ENCODE results near the gene BAIAP2L2. TPM values are rescaled to one million over a fixed set of nuclear protein-coding genes. Genes with fewer than 3 reads are reported as not detected.
"Not testable (repeated sequence)": the region's sequence is repeated elsewhere in the genome, so short reads cannot be mapped to it uniquely, and the experiment has no call there.

Gene BAIAP2L2
- total RNA-seq, 1 experiment from 2014 or later: 16.2 TPM

DNA sequence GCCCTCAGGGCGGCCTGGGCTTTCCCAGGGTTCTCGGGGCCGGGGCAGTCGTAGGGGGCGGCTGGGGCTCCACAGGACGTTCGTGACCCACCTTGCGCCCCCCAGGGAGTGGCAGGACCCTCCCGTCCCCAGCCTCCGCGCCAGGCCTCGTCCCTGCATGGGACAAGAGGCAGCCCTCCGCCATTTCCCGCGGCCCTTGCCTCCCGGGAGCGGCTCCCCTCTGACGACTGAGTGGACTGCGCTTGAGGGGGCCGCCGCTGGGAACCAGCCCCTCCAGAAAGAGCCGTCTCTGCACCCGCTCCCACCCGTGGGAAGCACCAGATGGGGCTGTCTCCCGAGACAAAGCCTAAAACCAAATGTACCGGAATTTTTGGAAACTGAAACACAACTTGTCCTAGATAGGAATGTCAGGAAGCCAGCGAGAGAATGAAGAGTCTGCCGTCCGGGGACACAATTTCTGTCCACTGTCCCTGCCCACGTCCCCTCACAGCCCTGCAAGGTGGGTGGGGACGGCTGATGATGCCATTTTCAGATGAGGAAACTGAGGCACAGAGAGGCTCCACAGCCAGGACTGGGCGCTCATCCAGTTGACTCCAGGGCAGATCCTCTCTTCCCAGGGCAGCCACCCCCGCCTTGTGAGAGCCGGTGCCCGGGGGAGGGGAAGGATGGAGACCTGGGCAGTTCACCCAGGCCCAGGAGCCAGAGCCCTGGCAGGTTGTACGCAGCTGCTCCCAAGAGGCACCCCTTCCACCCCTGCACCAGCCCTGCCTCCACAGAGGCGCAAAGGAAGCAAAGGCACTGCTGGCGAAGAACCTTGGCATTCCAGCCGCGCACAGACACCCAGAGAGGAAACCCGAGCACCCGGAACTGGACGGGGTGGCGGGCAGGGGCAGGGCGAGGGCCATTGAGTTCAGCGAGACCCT, 71.3 kb downstream of the BAIAP2L2 start:
- DNase-seq (ENCODE audit: low read depth): no peak

DNA sequence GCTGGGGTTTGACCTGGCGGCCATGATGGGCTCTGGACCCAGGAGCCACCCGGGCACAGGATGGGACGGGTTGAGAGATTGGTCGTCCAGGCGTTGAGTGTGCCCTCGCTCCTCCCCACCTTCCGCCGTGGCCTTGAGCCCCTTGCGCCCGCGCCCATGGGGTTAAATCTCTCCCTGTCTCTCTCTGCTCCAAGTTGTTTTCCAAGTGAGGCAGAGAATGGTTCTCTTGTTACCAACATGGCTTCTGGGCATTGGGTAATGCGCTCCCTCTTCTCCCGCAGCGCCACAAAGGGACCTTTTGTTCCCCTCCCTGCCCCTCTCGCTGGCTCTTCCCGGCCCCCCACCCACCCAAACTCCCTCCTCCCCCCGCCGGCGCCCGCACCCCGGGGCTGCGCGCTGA, 72.1 kb downstream of the BAIAP2L2 start:
- no peak for DNase-seq (ENCODE audit: low read depth)

DNA sequence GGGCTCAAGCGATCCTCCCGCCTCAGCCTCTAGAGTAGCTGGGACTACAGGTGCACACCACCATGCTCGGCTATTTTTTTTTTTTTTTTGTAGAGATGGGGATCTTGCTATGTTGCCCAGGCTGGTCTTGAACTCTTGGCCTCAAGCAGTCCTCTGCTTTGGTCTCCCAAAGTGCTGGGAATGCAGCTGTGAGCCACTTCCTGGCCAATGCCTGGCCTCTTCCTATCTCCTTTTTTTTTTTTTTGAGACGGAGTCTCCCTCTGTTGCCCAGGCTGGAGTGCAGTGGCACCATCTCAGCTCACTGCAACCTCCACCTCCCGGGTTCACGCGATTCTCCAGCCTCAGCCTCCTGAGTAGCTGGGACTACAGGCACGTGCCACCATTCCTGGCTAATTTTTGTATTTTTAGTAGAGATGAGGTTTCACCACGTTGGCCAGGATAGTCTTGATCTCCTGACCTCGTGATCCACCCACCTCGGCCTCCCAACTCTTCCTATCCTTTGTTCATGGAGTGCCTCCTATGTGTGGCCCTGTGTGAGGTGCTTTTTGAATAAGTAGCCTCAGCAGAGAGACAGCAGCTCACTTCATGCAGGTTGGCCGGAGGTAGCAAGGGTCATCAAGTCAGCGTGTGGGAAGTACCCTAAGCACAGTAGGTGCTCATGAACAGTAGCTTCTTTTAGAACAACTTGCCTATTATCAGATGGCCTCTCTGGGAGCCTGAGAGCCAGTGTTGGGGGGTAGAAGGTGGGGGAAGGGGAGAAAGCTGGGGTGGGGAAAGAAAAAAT, 72.9 kb downstream of the BAIAP2L2 start:
- DNase-seq (ENCODE audit: low read depth): not testable (repeated sequence)

DNA sequence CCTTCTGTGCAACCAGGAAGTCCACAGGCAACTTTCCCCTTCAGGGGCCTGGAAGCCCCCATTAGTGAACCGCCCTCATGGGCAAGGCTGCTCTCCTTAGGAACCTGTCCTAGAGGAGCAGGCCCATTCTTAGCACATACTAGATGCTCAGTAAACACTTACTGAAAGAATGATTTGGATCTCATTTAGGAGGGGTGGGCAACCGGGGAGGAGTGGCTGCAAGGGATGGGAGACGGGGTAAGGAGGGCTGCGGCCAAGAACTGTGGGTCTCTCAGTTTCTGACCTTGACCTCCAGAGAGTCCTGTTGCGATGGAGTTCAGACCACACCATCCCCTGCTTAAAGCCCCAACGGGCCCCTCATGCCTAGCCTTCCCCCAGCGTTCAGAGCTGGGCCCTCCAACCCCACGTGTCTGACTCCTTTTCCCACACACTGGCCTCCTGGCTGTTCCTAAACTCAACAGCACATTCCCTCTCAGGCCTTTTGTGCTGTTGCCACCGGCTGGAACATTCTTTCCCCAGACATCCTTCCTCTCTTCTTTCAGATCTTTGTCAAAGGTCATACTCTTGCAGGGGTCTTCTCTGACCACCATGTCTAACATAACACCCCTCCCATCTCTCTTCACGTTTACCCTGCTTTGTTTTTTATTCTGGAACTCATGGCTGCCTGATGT, 74.0 kb downstream of the BAIAP2L2 start:
- DNase-seq (ENCODE audit: low read depth): no peak

DNA sequence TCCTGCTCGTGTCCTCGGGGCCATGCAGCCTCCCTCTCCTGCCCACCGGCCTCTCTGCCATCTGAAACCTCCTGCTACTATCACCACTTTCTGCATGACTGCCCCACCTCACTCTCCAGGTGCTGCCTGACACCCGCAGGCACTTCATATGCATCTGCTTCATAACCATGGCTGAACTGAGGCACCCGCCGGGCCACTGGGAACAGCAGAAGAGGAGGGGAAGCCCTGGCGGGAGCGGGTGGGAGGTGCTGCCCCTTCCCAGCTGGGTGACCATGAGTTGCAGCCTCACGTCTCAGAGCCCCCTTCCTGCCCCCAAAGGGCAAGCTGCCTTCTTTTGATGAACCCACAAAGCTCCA, 75.0 kb downstream of the BAIAP2L2 start:
- no peak for DNase-seq (ENCODE audit: low read depth)

Other genes with a start within 250 kb of the BAIAP2L2 start
- 22.2 and 33.6 TPM in 2 replicates for gene MICALL1, start 204.4 kb downstream of the BAIAP2L2 start, total RNA-seq (2014; rRNA removed; shearing (Covaris generic))
- gene C22orf23, start 157.1 kb downstream of the BAIAP2L2 start, total RNA-seq (2014; rRNA removed; shearing (Covaris generic)): 3.4 TPM in 1 of 2 replicates, not detected in the other
- 138 and 183 TPM in 2 replicates for gene POLR2F, start 157.0 kb downstream of the BAIAP2L2 start, total RNA-seq (2014; rRNA removed; shearing (Covaris generic))
- not detected in 2 replicates for gene SOX10, start 126.1 kb downstream of the BAIAP2L2 start, total RNA-seq (2014; rRNA removed; shearing (Covaris generic))
- 19.4 and 28.8 TPM in 2 replicates for gene PICK1, start 53.3 kb downstream of the BAIAP2L2 start, total RNA-seq (2014; rRNA removed; shearing (Covaris generic))
- not detected in 2 replicates for gene SLC16A8, start 26.5 kb downstream of the BAIAP2L2 start, total RNA-seq (2014; rRNA removed; shearing (Covaris generic))
- 2.8 and 3.9 TPM in 2 replicates for gene PLA2G6, start 71.1 kb upstream of the BAIAP2L2 start, total RNA-seq (2014; rRNA removed; shearing (Covaris generic))
- gene MAFF, start 91.3 kb upstream of the BAIAP2L2 start, total RNA-seq (2014; rRNA removed; shearing (Covaris generic)): 42.0 and 54.1 TPM in 2 replicates
- 9.7 and 12.8 TPM in 2 replicates for gene TMEM184B, start 162.3 kb upstream of the BAIAP2L2 start, total RNA-seq (2014; rRNA removed; shearing (Covaris generic))
- 51.6 and 62.7 TPM in 2 replicates for gene CSNK1E, start 206.7 kb upstream of the BAIAP2L2 start, total RNA-seq (2014; rRNA removed; shearing (Covaris generic))